ENCODE data around the gene KLHDC8A. TPM values are rescaled to one million over a fixed set of nuclear protein-coding genes. Genes with fewer than 3 reads are reported as not detected.

Gene KLHDC8A
- total RNA-seq, 4 donors from 2014 or later: not detected

DNA sequence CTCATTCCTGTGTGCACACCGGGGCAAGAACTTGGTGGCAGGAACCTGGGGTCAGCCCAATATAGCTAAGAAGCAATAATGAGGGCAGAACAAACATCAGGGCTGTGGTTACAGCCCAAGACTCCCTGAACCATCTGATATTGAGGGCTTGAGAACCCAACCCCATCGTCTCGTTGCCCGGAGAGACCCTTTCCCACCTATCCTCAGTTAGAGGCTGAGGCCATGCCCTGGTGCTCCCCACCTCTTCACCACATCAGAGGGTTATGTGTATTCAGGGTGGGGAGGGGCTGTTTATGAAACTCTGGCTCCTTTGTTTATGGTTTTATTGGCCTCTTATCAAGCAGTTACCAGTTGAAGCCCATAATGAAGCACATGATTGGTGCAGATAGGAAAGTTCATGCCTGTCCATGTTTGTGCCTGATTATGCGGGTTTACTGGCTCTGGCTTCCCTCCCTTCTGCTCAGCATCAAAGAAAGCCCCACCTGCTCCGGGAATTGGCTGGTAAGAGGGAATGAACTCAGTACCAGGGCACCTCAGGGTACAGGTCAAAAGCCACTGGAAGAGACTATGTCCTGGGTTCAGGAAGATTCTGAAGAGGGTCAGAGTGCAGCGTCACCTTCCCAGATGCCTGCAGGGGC is 49.7 kb downstream of the KLHDC8A start:
- H3K27ac ChIP-seq: no peak overlapping the region
- H3K36me3 ChIP-seq: peaks cover 0 to 5% of the 10 kb centered on the region in 2 donors
- intact Hi-C loops (cut with DNase I; ENCODE audit: low total_unique reads) (no loop called here), in situ Hi-C loops (cut with MboI; ENCODE audit: low sequenced_read_pairs in 4 of 4) (no loop called here)
- ATAC-seq (no peak), DNase-seq (no peak)
- no peak overlapping the region for H3K4me3 ChIP-seq
- no peaks in the 10 kb centered on the region for H3K4me1 ChIP-seq
- H3K9me3 ChIP-seq: no peaks in the 10 kb centered on the region
- no peaks in the 10 kb centered on the region for H3K27me3 ChIP-seq
- TF ChIP-seq, protein P1, sequence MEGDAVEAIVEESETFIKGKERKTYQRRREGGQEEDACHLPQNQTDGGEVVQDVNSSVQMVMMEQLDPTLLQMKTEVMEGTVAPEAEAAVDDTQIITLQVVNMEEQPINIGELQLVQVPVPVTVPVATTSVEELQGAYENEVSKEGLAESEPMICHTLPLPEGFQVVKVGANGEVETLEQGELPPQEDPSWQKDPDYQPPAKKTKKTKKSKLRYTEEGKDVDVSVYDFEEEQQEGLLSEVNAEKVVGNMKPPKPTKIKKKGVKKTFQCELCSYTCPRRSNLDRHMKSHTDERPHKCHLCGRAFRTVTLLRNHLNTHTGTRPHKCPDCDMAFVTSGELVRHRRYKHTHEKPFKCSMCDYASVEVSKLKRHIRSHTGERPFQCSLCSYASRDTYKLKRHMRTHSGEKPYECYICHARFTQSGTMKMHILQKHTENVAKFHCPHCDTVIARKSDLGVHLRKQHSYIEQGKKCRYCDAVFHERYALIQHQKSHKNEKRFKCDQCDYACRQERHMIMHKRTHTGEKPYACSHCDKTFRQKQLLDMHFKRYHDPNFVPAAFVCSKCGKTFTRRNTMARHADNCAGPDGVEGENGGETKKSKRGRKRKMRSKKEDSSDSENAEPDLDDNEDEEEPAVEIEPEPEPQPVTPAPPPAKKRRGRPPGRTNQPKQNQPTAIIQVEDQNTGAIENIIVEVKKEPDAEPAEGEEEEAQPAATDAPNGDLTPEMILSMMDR (IDR thresholded peaks at IDR 0.05 in 4 of 5, conservative IDR thresholded peaks at IDR 0.05 in 1 of 5): no peak
- TF ChIP-seq POLR2A (IDR thresholded peaks at IDR 0.05): no peak

DNA sequence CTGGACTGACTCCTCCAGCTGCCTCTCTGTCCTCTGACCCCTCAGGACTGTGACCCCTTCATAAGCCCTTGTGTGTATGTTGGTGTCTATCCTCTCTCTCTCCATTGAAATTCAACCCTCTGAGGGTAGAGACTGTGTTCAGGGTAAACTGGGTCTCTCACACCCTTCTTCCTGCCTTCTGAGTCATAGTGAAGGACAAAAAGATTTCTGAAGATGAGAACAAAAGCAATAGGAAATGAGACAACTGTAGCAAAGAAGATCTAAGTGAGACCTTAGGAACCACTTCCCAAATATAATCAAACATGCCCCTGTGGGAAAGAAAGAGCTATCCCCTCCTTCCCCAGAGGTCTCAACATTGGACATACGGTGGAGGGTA is 52.0 kb downstream of the KLHDC8A start:
- H3K9me3 ChIP-seq: no peaks in the 10 kb centered on the region
- no peak for TF ChIP-seq POLR2A (IDR thresholded peaks at IDR 0.05)
- TF ChIP-seq, protein P1 (IDR thresholded peaks at IDR 0.05 in 4 of 5, conservative IDR thresholded peaks at IDR 0.05 in 1 of 5): no peak
- no peak overlapping the region for H3K27ac ChIP-seq
- no peaks in the 10 kb centered on the region for H3K4me1 ChIP-seq
- ATAC-seq (no peak), DNase-seq (no peak)
- no peaks in the 10 kb centered on the region for H3K27me3 ChIP-seq
- in situ Hi-C loops (cut with MboI; ENCODE audit: low sequenced_read_pairs in 4 of 4) (no loop called here), intact Hi-C loops (cut with DNase I; ENCODE audit: low total_unique reads) (no loop called here)
- peaks cover 0 to 5% of the 10 kb centered on the region in 2 donors for H3K36me3 ChIP-seq
- H3K4me3 ChIP-seq: no peak overlapping the region

DNA sequence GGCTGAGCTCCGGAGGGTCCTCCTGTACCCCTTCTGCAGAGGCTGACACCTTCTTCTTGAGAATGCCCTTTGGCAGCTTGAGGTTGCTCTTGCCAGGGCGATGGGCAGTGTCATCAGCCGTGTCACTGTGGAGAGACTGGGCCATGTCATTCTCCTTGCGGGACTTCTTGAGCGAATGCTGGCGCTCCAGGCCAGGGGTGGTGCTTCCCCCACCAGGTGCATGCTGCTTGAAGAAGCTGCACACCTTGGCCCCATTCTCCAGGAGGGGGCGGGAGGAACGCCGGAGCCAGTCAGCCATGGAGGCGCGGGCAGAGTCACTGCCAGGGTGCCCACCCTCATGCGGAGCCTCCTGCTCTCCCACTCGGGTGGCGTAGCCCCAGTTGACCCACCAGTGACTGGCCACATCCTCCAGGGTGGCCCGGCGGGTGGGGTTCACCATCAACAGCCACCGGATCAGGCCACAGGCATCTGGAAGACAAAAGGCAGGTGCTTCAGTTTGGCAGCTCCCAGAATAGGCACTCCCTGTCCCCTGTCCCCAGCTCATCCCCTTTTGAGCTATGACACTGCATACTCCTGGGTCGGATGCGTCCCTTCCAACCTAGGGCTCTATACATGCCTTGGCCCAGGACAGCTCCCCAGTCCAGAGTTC is 52.6 kb downstream of the KLHDC8A start:
- Histone ChIP-seq H3K4me3 (no peak overlapping the region), H3K4me1 (no peaks in the 10 kb centered on the region), H3K27me3 (no peaks in the 10 kb centered on the region), H3K36me3 (peaks cover 0 to 5% of the 10 kb centered on the region in 2 donors), H3K27ac (no peak overlapping the region), H3K9me3 (no peaks in the 10 kb centered on the region)
- TF ChIP-seq, protein P1 (IDR thresholded peaks at IDR 0.05 in 4 of 5, conservative IDR thresholded peaks at IDR 0.05 in 1 of 5): no peak
- no peak for TF ChIP-seq POLR2A (IDR thresholded peaks at IDR 0.05)
- DNase-seq (no peak), ATAC-seq (no peak)
- intact Hi-C loops (cut with DNase I; ENCODE audit: low total_unique reads): no loop called here
- in situ Hi-C loops (cut with MboI; ENCODE audit: low sequenced_read_pairs in 4 of 4): no loop called here

DNA sequence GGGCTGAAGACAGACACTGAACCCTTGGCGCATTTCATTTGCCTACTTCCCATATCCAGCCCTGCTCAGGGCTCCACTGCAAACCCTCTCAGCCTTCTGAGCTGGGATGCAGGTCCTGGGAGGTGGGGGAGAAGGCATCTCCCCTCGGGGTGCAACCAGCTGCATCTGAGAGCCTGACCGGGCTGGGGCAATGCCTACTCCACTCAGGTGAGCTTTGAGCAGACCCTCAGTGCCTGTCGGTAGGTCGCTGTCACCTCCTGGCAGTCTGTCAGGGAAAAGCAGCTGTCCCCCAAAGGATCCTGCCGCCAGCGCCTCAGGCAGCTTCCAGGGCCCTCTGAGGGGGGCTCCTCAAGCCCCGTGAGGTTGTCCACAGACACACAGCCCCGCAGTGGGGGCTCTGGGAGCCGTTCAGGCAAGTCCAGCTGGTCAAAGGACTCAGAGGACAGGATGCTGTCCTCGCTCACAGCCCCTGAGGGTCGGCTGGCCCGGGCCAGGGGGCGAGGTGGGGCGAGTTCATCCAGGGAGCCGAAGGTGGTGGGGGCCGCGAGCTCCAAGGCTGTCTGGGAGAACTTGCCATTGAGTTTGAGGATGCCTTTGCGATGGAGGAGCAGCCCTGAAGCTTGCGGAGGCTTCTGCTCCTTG is 53.4 kb downstream of the KLHDC8A start:
- Histone ChIP-seq H3K9me3 (no peaks in the 10 kb centered on the region), H3K4me1 (no peaks in the 10 kb centered on the region), H3K36me3 (peaks cover 0 to 5% of the 10 kb centered on the region in 2 donors), H3K27me3 (no peaks in the 10 kb centered on the region), H3K27ac (no peak overlapping the region), H3K4me3 (no peak overlapping the region)
- no peak for DNase-seq
- no peak for TF ChIP-seq POLR2A (IDR thresholded peaks at IDR 0.05)
- TF ChIP-seq, protein P1 (IDR thresholded peaks at IDR 0.05 in 4 of 5, conservative IDR thresholded peaks at IDR 0.05 in 1 of 5): no peak
- in situ Hi-C loops (cut with MboI; ENCODE audit: low sequenced_read_pairs in 4 of 4) (no loop called here), intact Hi-C loops (cut with DNase I; ENCODE audit: low total_unique reads) (no loop called here)
- no peak for ATAC-seq

All from gastrocnemius medialis (tissue), 4 donors.